Measurements from ENCODE around the gene IL22RA1.

The IL22RA1 gene

DNA sequence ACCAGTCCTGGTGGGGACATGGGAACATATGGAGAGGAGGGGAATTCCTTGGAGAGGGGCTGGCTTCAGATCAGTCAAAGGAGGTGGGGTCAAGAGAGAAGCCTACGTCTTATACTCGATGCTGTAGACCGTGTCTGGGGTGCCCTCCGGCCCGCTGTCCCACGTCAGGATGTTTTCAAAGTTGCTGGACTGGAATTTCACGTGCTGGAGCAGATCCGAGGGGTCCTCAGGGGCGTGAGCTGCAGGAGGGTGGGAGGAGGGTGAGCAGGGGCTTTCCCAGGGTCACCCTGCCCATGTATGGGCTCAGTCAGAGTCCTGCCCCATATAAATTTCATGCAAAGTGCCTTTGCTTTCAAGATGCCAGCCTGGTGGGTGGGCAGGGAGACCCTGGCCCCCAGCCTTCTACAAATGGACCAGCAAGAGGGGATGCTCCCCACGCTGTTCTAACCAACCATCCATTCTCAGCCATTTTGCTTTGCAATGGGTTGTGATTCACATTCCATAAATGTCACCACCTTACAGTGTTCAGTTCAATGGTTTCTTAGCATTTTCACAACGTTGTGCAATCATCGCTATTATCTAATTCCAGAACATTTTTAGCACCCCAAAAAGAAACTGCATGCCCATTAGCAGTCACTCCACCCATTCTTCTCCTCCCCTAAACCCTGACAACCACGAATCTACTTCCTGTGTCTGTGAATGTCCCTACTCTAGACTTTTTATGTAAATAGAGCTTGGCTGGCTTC lies 4.3 kb downstream of the IL22RA1 start:
- no peaks in the 10 kb centered on the region for H3K9me3 ChIP-seq (ENCODE audit: low read depth, low read length)
- H3K27ac ChIP-seq: no peak overlapping the region
- no peak overlapping the region for H3K9ac ChIP-seq (ENCODE audit: insufficient read length)
- TF ChIP-seq POLR2AphosphoS5 (IDR thresholded peaks at IDR 0.05; ENCODE audit: borderline replicate concordance, low read depth, low read length) (no peak), FOXP2 (optimal IDR thresholded peaks at IDR 0.05; ENCODE audit: control extremely low read depth, extremely low read length, insufficient read depth) (no peak), EZH2 (IDR thresholded peaks at IDR 0.05) (no peak)
- DNase-seq (ENCODE audit: low read depth, low spot score): no peak
- no peak overlapping the region for H3K4me3 ChIP-seq
- no peaks in the 10 kb centered on the region for H3K36me3 ChIP-seq (ENCODE audit: insufficient read depth, low read length)

DNA sequence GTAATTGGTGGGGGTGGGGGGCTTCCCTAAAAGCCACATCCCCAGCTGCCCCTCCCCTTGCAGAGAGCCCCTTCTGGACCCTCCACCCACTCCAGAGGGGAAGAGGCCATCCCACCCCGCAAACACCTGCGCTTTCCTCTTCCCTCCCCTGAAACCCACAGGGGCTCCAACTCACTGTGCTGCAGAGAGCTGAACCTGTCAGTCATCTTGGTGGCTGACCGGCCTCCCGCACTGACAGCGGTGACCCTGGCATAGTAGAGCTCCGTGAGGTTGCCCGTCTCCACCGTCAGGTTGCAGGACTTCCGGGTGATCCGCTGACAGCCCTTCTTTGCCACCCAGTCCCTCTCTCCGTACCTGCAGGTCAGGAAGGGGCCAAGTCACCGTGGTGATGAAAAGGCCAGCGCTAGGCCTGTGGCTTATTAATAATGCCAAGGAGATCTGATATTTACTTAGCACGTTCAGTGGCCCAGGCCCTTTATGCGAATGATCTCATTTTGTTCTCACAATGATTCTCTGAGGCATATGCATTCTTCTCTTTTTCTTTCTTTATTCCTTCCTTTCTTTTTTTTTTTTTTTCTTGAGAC lies 5.9 kb downstream of the IL22RA1 start:
- Histone ChIP-seq H3K27ac (no peak overlapping the region), H3K36me3 (ENCODE audit: insufficient read depth, low read length) (no peaks in the 10 kb centered on the region), H3K4me3 (no peak overlapping the region), H3K9ac (ENCODE audit: insufficient read length) (no peak overlapping the region), H3K9me3 (ENCODE audit: low read depth, low read length) (no peaks in the 10 kb centered on the region)
- DNase-seq (ENCODE audit: low read depth, low spot score): no peak
- TF ChIP-seq POLR2AphosphoS5 (IDR thresholded peaks at IDR 0.05; ENCODE audit: borderline replicate concordance, low read depth, low read length) (no peak), EZH2 (IDR thresholded peaks at IDR 0.05) (no peak), FOXP2 (optimal IDR thresholded peaks at IDR 0.05; ENCODE audit: control extremely low read depth, extremely low read length, insufficient read depth) (no peak)

DNA sequence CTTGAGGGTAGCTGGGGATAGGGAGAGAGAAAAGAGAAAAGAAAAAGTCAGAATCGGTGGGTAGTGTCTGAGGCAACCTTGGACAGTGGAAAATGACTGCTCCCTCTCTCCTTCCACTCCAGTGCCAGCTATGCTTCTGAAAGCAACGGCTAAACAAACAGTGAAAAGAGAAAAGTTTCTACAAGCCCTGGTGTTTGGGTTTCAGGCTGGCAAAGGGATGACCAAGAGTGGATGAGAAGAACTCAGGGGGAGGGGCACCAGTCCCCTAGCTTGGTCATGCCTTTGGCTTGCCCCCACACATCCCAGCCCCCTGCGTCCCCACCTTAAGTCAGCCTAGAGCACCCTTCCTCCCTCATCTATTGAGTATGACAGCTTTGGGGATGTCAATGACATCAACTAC lies 8.6 kb downstream of the IL22RA1 start:
- no peak for TF ChIP-seq POLR2AphosphoS5 (IDR thresholded peaks at IDR 0.05; ENCODE audit: borderline replicate concordance, low read depth, low read length)
- no peak for TF ChIP-seq EZH2 (IDR thresholded peaks at IDR 0.05)
- no peak for TF ChIP-seq FOXP2 (optimal IDR thresholded peaks at IDR 0.05; ENCODE audit: control extremely low read depth, extremely low read length, insufficient read depth)
- H3K27ac ChIP-seq: no peak overlapping the region
- no peak overlapping the region for H3K4me3 ChIP-seq
- H3K36me3 ChIP-seq (ENCODE audit: insufficient read depth, low read length): no peaks in the 10 kb centered on the region
- H3K9ac ChIP-seq (ENCODE audit: insufficient read length): no peak overlapping the region
- no peaks in the 10 kb centered on the region for H3K9me3 ChIP-seq (ENCODE audit: low read depth, low read length)
- no peak for DNase-seq (ENCODE audit: low read depth, low spot score)

DNA sequence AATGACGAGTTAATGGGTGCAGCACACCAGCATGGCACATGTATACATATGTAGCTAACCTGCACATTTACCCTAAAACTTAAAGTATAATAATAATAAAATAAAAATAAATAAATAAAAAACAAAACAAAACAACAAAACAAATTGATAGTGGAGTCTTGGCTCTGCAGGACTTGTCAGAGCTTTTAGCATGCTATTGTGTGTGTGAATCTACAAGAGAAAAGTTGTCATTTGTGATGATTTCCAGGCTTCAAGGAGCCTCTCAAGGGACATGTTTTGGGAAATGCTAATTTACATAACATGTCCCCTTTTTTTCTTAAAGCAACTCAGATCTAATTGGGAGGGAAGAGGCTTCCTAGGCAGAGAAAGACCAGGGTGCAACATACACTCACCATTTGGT lies 9.1 kb downstream of the IL22RA1 start:
- H3K27ac ChIP-seq: no peak overlapping the region
- no peak overlapping the region for H3K9ac ChIP-seq (ENCODE audit: insufficient read length)
- no peaks in the 10 kb centered on the region for H3K9me3 ChIP-seq (ENCODE audit: low read depth, low read length)
- H3K36me3 ChIP-seq (ENCODE audit: insufficient read depth, low read length): no peaks in the 10 kb centered on the region
- no peak for DNase-seq (ENCODE audit: low read depth, low spot score)
- no peak overlapping the region for H3K4me3 ChIP-seq
- TF ChIP-seq POLR2AphosphoS5 (IDR thresholded peaks at IDR 0.05; ENCODE audit: borderline replicate concordance, low read depth, low read length) (no peak), EZH2 (IDR thresholded peaks at IDR 0.05) (no peak), FOXP2 (optimal IDR thresholded peaks at IDR 0.05; ENCODE audit: control extremely low read depth, extremely low read length, insufficient read depth) (no peak)

DNA sequence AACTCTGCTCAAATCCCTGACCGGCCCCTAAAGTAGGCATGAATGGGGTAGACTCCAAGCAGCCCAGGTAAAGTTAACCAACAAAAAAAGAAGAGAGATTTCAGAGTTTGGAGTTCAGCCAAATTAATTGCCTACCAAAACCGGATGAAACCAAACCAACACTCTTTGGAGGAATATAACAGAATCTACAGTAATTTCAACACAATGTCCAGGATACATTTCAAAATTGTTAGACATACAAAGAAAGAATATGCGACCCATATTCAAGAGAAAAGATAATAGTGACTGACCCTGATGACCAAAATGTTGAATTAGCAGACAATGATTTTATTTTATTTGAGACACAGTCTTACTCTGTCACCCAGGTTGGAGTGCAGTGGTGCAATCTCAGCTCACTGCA lies 12.6 kb downstream of the IL22RA1 start:
- Histone ChIP-seq H3K27ac (no peak overlapping the region), H3K9ac (ENCODE audit: insufficient read length) (no peak overlapping the region), H3K36me3 (ENCODE audit: insufficient read depth, low read length) (no peaks in the 10 kb centered on the region), H3K4me3 (no peak overlapping the region), H3K9me3 (ENCODE audit: low read depth, low read length) (no peaks in the 10 kb centered on the region)
- DNase-seq (ENCODE audit: low read depth, low spot score): no peak
- no peak for TF ChIP-seq EZH2 (IDR thresholded peaks at IDR 0.05)
- TF ChIP-seq FOXP2 (optimal IDR thresholded peaks at IDR 0.05; ENCODE audit: control extremely low read depth, extremely low read length, insufficient read depth): no peak
- no peak for TF ChIP-seq POLR2AphosphoS5 (IDR thresholded peaks at IDR 0.05; ENCODE audit: borderline replicate concordance, low read depth, low read length)

DNA sequence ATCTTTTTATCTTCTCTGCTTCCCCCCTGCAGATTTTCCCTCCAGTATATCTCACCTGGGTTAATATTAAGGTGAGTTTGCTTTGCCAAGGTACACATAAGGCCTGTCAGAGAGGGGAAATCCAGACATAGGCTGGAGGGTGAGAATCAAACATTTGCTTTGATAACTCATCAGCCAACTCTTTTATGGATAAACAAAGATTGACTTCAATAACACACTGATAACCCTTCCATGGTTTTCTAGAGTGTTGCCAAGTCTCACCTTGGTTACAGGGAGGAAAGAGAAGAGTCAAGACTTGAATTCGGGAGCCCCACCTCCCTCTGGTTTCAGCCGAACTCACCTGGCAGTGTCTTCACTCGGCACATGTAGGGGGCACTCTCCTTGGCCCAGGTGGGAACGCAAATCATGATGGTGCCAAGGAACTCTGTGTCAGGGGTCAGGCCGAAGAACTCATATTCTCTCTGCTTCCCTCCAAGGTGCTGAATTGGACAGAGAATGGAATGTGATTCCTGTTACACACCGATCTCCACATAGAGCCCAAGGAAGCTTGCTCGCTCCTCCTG lies 15.1 kb downstream of the IL22RA1 start:
- H3K36me3 ChIP-seq (ENCODE audit: insufficient read depth, low read length): no peaks in the 10 kb centered on the region
- H3K9me3 ChIP-seq (ENCODE audit: low read depth, low read length): no peaks in the 10 kb centered on the region
- TF ChIP-seq FOXP2 (optimal IDR thresholded peaks at IDR 0.05; ENCODE audit: control extremely low read depth, extremely low read length, insufficient read depth) (no peak), POLR2AphosphoS5 (IDR thresholded peaks at IDR 0.05; ENCODE audit: borderline replicate concordance, low read depth, low read length) (no peak), EZH2 (IDR thresholded peaks at IDR 0.05) (no peak)
- no peak for DNase-seq (ENCODE audit: low read depth, low spot score)
- no peak overlapping the region for H3K4me3 ChIP-seq
- no peak overlapping the region for H3K9ac ChIP-seq (ENCODE audit: insufficient read length)
- H3K27ac ChIP-seq: no peak overlapping the region

DNA sequence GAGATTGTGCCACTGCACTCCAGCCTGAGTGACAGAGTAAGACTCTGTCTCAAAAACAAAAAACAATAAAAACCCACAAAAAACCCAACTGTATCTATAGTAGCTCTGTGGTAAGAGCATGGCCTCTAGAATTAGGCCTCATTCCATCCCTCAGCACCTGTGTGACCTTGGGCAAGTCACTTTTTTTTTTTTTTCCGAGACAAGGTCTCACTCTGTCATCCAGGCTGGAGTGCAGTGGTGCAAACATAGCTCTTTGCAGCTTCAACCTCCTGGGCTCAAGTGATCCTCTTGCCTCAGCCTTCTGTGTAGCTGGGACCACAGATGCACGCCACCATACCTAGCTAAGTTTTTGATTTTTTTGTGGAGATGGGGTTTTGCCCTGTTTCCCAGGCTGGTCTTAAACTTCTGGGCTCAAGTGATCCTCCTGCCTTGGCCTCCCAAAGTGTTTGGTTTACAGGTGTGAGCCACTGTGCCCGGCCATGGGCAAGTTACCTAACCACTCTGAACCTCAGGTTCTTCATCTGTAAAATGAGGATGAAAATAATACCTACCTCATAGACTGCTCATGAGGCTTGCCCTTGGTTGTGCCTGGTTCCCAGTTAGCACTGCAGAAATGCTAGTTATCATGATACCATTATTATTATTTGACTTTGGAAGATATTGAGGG lies 15.7 kb downstream of the IL22RA1 start:
- Histone ChIP-seq H3K27ac (no peak overlapping the region), H3K4me3 (no peak overlapping the region), H3K36me3 (ENCODE audit: insufficient read depth, low read length) (no peaks in the 10 kb centered on the region), H3K9ac (ENCODE audit: insufficient read length) (no peak overlapping the region), H3K9me3 (ENCODE audit: low read depth, low read length) (no peaks in the 10 kb centered on the region)
- TF ChIP-seq FOXP2 (optimal IDR thresholded peaks at IDR 0.05; ENCODE audit: control extremely low read depth, extremely low read length, insufficient read depth) (no peak), EZH2 (IDR thresholded peaks at IDR 0.05) (no peak), POLR2AphosphoS5 (IDR thresholded peaks at IDR 0.05; ENCODE audit: borderline replicate concordance, low read depth, low read length) (no peak)
- no peak for DNase-seq (ENCODE audit: low read depth, low spot score)

DNA sequence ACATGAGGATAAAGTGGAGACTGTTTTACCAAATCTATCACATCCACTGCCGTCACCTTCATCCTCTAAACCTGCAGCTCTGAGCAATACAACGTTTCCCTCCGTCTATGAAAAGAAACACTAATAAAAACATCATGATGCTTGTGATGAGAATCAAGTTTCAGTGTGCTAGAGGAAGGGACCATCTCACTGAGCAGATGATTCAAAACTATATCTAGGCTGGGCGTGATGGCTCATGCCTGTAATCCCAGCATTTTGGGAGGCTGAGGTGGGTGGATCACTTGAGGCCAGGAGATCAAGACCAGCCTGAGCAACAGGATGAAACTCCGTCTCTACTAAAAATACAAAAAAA lies 16.3 kb downstream of the IL22RA1 start:
- no peak overlapping the region for H3K9ac ChIP-seq (ENCODE audit: insufficient read length)
- no peak overlapping the region for H3K27ac ChIP-seq
- no peak for DNase-seq (ENCODE audit: low read depth, low spot score)
- H3K36me3 ChIP-seq (ENCODE audit: insufficient read depth, low read length): no peaks in the 10 kb centered on the region
- no peak overlapping the region for H3K4me3 ChIP-seq
- H3K9me3 ChIP-seq (ENCODE audit: low read depth, low read length): no peaks in the 10 kb centered on the region
- TF ChIP-seq EZH2 (IDR thresholded peaks at IDR 0.05) (no peak), POLR2AphosphoS5 (IDR thresholded peaks at IDR 0.05; ENCODE audit: borderline replicate concordance, low read depth, low read length) (no peak)

Measured in SK-N-MC (cell line).